Suprapubic skin (tissue), 3 donors: ENCODE results near the gene TMA7B.

Experiments used
- CTCF ChIP-seq, 2 donors: fragments of 200-600 bp in 1 of 2; fragments of 450-650 bp in 1 of 2; sonication (generic) in 1 of 2; IDR thresholded peaks; one replicate each; pipeline ENCODE4 v1.5.1; 2016 to 2019; ENCODE audit warnings: antibody characterized with exemption in 2 of 2, mild to moderate bottlenecking in 1 of 2, moderate library complexity in 1 of 2
- POLR2A ChIP-seq, 2 donors: fragments of 450-650 bp; IDR thresholded peaks; one replicate each; pipeline ENCODE4 v1.6.1; 2017; ENCODE audit warnings: antibody characterized with exemption in 2 of 2, mild to moderate bottlenecking in 2 of 2, moderate library complexity in 2 of 2

- TF ChIP-seq CTCF (IDR thresholded peaks at IDR 0.05) (no peak), POLR2A (IDR thresholded peaks at IDR 0.05) (no peak)
Measured at GRCh38 chr22:40006641-40007040, 46.4 kb downstream of the TMA7B start.
